Ecto neural progenitor cell (in vitro differentiated cells): ENCODE measurements around the gene ADGRL2.
A peak's percentile ranks its signal among the peaks of the same experiment; 100 is the strongest.

ENCODE experiments used
- DNase-seq: peaks from one replicate; pipeline ENCODE4 v3.0.0-alpha.2; 2018; ENCODE audit warnings: low spot score

Gene ADGRL2

DNA sequence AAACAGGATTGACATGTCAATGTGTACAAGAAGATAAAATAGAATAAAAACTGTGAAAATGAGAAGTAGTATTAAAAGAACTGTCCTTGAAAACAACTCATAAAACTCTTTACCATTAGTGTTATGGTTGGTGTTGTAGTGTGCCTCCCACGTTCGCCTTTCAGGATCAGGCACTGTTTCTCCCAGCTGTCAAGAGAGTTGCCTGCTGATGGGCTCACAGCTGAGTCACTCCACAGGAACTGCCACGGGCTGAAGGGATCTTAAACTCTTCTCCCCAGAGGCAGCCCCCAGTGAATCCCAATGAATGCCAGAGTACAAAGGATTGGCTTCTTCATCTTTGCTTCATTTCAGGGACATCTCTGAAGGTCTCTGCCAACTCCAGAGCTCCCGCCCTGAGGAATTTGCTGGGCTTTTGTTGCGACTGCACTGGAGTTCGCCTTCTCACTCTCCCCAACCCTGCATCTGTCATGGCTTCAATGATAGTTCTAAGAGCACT lies 119.6 kb downstream of the ADGRL2 start:
- DNase-seq: peak; percentile 71

DNA sequence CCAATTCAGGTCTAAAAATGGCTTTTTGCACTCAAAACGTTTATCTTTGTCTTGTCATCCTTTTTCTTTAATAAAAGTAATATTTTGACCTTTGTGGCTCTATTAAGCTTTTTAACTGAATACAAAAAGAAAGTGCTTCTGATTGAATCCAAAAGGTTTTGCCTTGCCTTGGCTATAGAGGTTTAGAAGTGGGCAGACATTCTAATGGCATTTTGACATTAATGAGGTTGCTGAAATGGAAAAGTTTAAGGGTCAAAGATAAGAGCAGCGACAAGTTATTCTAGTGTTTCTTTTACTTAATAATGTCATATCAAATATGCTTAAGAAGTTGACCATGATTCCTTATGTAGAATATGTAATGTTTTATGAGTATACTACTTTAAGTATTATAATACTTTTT lies 120.2 kb downstream of the ADGRL2 start:
- no peak for DNase-seq

DNA sequence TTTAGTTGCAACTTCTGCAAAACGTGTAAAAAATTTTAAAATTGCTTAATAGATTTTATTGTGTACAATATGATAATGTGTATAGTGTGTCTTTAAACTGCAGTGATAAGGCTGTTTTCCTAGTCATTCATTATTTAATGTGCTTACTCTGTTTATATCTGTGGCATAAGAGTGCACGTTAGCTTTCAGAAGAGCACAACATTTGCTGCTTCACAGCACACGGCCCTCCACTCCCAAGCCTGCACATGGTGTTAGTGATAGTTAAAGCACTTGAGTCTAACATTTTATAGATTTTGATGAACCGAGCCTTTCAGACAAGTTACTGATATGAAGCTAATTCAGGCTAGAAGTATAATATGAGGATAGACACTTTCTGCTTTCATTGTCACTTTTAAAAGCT lies 120.6 kb downstream of the ADGRL2 start:
- DNase-seq: no peak

DNA sequence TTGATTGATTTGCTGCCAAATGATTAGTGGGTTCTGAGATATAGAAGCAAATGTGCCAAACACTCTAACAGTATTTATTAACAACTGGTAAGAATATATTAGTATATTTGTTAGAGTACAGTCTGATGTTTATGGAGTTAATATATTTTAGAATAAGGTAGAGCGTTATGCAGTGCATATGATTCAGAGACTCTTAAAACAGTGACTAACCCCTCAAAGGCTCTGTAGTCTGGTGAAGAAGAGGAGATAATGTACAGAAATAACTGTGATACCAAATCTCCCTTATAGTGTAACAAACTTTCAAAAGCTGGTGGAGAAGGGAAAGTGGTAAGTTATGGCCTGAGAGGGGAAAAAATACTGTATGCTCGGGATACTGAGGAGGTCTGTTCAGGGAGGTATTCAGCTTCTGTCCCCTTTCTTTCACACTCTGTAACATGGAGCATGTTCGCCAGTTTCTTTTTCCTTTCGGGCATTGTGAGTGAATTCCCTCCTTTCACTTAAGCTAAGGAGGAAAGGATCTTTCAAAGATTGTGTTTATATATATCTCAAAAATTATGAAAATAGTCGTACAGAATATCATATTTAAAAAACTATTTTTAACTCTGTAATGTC lies 121.2 kb downstream of the ADGRL2 start:
- no peak for DNase-seq

DNA sequence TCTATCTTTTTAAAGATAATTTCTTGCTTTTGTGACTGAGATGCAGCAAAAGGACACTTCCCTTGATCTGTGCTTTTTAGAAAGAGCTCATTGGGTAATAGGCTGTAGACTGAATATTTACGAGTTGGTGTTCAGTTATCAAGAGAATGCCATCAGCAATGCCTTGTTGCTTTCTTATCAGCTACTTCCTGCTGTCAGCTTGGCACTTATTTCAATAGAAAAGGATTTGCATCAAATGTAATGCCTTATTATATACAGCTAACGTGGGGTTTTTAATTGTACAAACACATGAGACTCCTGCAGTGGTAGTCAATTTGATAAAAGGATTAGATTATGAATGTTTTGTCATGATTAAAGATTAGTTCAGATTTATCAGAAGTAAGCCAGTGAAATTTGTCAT lies 122.2 kb downstream of the ADGRL2 start:
- no peak for DNase-seq

DNA sequence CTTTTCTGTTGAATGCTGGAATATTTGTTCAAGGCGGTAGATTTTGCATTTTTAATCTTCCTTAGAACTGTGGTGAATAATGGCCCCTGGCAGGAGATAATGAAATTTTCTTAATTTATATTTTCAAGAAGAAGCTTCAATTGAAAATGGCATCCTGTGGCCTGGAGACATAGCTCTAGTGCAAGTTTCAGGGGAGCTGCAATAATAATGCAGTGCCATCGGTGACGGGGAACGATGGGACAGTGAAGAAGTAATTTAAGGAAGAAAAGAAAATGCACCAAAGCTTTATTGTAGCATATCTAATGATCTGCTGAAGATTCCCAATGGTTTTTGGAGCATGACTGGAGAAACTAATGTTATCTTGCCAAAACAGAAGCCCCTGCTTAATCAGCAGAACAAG lies 128.4 kb downstream of the ADGRL2 start:
- DNase-seq: no peak

DNA sequence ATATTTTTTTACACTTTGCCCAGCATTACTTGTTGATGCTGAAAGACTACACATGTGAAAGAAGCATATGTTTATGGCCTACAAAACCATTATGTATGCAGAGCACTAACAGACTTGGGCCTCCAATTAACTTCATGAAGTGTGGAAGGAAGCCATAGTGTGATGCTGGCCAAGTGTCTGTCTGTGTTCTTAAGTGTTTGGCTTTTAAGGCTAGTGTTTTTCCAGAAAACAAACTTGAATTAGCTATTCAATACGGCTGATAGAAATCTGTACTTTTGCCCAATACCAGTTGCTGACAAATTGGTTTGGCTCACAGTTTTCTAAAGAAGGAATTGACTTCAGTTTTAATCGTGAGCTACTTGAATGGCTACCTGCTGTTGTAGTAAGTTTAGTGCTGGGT lies 136.1 kb downstream of the ADGRL2 start:
- DNase-seq: no peak

DNA sequence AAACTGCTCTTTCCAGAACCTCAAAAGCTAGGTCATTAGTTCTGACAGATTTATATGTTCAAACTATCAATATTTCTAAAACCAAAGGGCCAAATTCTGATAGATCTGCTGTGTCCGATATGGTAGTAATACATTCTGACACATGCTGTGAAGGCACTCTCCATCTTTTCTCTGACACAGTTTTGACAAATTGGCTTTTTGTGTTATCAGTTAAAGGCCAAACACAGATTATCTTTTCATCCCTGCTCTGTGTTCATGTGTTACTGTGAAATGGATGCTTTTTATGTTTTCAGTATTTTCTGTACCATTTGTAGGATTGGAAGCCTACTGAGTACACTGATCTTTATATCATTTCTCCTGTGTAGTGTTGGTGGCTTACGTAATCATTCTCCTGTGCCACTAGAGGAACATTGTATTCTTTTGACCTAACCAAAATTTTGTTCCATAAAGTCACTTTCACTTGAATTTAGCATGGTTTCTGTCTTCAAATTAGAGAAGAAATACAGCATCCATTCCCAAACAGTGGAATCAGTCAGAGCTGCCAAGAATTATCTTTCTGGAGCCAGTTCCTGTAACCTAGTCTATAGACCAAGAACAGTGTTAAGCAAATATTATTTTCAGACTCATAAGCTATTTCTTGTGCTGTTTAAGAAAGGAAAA lies 137.2 kb downstream of the ADGRL2 start:
- no peak for DNase-seq

DNA sequence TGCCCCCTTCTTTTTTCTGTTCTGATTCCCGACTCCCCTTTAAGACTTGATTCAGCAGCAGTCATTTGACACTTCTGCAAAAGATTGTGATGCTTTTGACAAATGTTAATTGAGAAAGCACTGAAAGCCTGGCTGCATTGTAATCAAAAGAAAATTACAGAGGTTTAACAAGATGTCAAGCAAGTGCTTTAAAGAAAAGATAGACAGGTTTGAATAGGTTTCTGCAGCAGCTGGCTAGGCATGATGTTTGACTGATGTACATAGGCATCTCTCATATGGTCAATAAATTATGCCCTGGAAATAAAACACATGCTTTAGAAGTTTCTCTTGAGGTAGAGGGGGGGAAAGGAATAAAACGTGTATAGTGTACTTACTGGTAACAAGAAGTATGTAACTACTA lies 147.8 kb downstream of the ADGRL2 start:
- no peak for DNase-seq

DNA sequence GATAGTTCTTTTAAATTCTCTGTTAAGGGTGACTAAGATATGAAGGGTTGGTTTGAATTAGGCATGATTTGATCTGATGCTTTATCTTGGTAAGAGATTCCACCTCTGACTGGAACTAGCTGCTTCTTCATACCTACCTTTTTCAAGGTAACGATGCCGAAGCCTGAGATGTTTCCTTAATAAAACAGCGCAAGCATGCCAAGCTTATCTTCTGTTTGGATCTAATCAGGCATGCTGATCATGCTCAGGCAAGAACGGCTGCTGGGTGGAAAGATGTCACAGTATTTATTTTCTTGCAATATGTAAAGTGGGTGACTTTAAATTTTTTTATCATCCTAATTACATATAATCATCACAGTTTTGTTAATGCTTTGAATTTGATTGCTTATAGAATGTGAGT lies 148.7 kb downstream of the ADGRL2 start:
- DNase-seq: no peak

DNA sequence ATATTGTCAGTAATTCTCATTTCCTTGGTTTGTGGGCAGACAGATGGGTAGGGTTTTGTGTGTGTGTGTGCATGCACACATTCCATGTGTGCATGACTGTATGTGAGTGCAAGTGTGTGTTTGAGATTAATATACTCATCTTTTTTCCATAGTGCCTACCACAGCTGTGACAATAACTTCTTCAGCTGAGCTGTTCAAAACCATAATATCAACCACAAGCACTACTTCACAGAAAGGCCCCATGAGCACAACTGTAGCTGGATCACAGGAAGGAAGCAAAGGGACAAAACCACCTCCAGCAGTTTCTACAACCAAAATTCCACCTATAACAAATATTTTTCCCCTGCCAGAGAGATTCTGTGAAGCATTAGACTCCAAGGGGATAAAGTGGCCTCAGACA lies 149.3 kb downstream of the ADGRL2 start:
- DNase-seq: no peak

DNA sequence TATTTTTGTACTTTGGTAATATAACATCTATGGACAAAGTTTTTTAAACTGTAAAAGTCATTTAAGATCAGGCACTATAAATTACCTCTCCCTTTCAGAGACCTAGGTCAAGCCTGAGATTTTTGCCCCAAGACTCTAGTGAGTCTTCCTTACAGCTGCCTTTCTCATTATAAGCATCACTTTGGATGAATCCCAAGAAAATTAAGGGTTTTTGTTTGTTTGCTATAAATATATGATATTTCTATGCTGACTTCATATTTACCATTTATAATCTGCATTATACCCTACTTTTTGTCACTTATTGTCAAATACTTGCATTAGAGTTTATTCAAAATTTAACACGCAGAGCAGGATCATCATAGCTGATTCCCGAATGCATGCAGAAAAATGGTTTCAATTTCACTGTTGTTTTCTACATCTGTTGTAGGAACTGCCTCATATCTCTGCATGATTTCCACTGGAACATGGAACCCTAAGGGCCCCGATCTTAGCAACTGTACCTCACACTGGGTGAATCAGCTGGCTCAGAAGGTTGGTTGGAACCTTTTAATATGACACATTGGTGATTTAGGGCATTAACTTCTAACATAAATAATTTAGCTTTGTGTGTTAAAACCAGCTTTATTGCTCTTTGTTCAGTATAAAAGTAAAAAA lies 150.0 kb downstream of the ADGRL2 start:
- DNase-seq: no peak

DNA sequence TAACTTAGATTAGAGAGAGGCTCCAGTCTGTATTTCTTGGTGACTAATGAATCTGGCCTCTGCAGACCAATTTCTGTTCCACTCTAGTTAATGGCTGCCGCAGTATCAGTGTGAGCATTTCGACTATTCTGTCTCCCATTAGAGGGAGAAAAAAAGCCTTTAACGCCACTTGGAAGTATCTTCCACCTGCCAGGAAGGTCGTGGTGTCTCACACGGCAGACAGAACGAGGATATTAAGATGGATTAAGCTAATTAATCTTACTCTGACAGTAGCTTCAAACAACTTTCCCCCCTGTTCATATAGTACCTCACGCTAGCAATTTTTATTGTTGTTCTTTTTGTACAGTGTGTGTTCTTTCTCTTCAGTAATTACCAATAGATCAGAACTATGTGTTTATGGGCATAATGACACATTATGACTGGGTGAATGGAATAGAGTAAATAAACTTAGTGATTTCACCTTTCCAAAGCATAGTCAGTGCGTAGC lies 153.8 kb downstream of the ADGRL2 start:
- DNase-seq: no peak

DNA sequence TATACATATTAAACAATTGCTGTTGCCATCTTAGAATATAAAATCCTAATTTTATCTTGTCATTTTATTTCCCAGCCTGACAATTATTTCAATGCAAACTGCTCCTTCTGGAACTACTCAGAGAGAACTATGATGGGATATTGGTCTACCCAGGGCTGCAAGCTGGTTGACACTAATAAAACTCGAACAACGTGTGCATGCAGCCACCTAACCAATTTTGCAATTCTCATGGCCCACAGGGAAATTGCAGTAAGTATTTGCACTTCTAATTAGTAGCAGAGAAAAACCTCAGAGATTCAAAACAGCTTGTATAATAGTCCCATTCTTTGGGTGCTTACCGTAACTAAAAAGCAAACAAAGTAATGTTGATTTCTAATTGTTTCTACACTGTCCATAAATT lies 167.2 kb downstream of the ADGRL2 start:
- DNase-seq: no peak

DNA sequence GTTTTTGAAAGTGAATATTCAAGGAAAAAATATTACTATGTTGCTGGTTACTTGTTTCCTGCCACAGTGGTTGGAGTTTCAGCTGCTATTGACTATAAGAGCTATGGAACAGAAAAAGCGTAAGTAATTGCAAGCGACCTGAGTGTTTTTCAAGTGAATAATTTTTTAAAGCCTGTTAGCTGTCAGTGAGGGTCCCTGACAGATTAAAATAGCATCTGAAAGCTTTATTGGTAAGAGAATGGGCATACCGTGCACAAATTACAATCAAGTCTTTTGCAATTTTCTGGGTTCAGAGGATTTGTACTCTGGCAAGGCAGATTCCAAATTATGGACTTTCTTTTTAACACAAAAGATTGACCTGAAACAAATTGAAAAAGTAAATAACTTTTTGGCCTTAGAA lies 169.7 kb downstream of the ADGRL2 start:
- no peak for DNase-seq

DNA sequence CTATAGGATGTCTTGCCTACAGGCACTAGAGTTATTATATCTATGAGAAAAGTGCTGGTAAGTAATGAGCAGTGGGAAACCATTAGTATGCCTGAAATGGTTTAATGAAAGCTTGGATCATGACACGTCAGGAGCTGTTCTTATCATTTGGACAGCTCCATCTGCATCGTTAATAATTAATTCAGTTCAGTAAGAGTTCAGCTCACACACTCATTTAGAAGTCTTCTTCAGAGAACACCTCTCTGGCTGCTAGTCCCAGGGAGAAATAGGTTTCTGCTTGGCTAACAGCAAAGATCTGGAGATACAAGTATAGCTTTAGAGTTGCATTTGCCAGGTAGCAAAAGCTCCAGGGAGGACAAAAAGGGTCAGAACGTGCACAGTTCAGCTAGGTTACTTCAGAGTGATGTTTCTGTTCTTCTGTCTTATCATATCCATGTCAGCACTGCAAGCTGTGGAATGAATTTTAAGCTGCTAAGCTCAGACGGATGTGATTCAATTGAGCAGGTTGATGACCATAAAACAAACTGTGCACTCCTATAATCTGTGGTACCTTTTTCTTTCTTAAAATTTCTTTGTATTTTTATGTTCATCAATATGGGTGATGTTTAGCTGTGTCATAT lies 173.6 kb downstream of the ADGRL2 start:
- no peak for DNase-seq

DNA sequence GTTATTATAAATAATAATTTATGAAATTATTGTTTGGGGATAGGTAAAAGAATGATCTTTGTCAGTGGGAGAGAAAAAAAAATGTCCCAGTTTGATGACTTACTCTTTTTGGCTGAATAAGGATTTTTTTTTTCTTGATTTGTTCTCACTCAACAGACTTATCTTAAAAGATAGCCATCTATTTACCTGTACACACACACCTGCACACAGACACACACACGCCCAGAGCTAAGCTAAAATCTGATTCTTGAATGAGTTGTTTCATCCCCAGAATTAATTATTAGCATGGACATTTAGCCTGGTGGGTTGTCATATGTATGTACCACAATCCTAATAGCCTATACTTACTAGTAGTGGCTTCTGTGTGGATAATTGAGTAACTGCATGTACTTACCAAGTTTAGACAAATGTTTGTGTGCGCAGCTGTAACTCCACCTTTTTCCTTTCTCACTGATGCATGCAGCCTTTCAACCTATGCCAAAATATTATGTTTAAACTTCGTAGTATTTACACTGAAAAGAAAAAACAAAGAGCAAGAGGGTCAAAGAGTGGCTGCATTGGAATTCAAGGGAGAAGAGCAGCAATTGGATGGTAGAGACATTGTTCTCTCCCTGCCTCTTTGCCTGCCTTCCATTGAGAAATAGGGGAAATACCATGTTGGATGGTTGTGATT lies 174.3 kb downstream of the ADGRL2 start:
- DNase-seq: no peak

DNA sequence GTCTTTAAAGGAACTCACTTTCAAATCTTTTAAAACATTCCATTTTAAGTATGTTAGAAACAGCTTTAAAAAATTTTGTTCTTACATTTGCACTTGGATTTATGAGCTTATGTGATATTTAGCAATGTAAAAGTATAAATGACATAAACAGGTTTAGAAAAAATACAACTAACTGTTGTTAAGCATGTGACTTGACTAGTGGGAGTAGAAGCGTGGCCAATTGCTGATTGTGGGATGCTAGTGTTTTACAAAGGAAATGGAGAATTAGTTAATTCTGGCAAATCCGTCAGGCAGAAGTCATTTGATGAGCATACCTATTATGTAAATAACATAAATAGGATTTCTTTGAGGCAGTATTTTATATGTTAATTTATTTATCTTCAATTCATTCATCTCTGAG lies 175.8 kb downstream of the ADGRL2 start:
- DNase-seq: no peak

DNA sequence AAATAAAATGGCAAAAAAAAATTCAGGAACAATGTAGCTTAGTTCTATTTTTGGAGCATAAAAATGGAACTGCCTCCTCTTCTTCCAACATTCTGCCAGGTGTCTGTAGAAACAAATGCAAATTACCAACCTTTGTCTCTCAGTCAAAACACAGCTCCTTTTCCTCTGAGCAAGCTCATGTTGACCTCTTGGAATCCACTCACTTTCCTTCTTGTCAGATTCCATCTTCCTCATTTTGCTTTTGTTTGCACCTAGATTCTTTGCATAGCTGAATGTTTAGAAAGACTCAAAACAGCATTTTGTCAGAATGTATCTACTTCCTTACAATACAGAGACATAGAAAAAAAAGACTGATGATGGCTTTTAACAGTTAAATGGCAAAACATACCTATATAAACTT lies 178.2 kb downstream of the ADGRL2 start:
- DNase-seq: no peak

DNA sequence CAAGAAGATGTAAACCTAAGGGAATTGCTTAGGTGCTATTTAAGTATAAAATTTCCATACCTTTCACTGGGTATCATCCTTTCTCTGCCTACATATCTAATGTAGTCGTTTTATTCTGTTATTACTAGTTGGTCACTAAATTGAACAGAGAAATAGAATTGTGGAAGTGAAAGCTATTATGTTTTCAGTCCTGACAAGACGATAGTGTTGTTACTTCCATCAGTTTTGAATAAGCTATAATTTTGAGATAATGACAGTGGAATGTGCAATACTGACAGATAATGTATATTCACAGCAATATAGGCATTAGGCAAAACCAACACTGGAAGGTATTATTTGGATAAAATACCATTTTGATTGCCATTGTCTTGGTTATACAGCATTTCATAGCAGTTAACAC lies 181.8 kb downstream of the ADGRL2 start:
- DNase-seq: no peak

DNA sequence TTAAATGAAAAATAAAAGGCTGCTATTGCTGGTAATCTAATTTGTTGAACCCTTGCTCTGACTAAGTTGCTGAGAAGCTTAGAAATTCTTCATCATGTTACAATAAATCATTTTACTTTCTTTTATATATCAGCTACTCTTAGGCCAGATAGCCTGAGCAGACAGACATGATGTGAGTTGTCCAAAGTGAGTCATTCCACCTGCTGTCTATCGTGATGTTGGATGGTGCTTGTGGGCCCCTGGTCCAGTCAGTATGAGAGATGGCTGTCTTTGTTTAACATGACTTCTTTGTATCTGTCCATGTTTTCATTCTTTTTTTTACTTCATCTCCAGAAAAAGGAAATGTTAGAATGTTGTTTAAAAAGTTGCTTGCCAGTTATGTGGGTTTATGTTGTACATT lies 188.8 kb downstream of the ADGRL2 start:
- no peak for DNase-seq

DNA sequence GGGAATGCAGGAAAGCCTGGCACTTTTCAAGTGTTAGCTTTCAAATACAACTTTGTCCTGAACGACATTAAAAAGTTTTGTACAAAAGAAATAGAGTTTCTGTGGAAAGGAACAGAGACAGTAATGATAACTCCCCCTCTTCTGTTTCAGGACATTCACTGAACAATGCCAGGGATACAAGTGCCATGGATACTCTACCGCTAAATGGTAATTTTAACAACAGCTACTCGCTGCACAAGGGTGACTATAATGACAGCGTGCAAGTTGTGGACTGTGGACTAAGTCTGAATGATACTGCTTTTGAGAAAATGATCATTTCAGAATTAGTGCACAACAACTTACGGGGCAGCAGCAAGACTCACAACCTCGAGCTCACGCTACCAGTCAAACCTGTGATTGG lies 189.5 kb downstream of the ADGRL2 start:
- DNase-seq: no peak
